HS-5 (cell line): ENCODE measurements around the gene DOCK9.
"Not testable (repeated sequence)": the region's sequence is repeated elsewhere in the genome, so short reads cannot be mapped to it uniquely, and the experiment has no call there.

Source experiments
- DNase-seq: peaks from one replicate; pipeline ENCODE4 v3.0.0-alpha.2; 2012; ENCODE audit warnings: low read depth

Gene DOCK9

DNA sequence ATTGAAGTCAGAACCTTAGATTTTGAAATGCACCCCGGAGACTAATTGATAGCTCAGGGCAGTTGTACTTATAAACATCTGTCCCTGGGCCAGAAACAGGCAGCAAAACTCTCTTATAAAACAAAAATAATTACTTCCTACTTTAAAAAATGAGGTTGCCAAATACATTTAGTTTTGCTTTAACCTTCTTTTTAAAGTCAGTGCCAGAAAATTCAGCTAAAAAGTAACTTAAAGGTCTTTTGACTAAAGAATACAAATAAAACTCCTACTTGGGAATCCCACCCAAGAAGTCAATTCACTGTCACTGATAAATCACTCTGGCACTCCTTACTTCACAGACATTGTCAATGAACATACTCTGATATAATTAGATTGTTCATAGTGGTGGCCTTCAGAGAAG lies 60.7 kb downstream of the DOCK9 start:
- DNase-seq, result no peak

DNA sequence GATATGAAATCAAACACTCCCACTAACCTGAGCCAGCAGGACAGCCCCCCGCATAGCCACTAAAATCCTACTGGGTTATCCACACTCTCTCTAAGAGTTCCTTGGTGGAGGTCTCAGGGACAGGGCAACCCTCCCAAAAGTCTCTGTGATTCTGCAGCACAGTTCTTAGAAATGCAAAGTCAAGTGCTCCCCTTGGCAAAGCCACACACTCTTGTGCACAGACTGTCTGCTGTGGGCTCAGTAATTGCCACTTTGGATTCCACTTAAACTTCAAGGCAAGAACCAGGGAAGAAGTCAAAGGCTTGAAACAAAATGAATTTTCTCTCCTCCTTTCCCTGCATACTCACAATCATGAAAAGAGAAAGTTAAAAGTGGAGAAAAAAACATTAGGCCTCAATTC lies 61.5 kb downstream of the DOCK9 start:
- no peak for DNase-seq

GRCh38 chr13:98915981-98916380 lies 61.9 kb downstream of the DOCK9 start:
- no peak for DNase-seq

DNA sequence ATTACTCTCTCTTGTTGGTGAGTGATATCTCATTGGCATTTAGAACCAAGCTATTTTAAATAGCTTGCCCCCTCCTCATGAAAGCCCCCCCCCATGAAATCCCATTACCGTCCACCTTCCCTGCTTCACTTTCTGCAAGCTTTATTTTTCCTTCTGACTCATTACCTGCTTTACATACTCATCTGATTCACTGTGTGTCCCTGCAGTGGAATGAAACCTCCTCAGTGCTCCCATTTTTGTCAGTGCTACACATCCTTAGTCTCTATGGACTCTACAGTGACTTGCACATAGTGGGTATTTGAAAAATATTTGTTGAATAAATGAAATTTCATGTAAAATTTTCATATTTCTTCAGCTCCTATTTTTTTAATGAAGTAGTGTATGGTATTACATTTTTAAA lies 62.3 kb downstream of the DOCK9 start:
- DNase-seq, result no peak

GRCh38 chr13:98913741-98914140 lies 64.1 kb downstream of the DOCK9 start:
- no peak for DNase-seq

- DNase-seq, result no peak
Observed at GRCh38 chr13:98912846-98913245, 65.0 kb downstream of the DOCK9 start.

DNA sequence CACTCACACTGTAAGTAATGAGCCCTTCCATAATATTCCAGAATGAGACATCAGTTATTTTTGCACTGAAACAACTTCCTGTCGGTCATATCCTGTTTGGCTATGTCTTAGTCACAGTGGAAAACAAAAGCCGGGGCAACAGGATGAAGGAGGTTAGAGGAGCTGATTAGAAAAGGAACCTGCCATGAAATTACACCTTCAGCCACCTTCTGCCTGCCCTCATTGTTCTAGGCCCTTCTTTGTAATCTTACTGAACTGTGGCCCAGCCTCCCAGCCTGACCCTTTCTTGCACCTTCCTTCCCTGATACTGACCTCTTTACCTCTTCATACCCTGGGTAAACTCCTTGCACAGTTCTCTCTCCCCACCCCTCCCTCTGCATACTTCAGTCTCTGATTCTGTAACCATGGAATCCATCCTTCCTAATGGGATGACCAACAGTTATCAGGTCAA lies 67.3 kb downstream of the DOCK9 start:
- DNase-seq, result no peak

DNA sequence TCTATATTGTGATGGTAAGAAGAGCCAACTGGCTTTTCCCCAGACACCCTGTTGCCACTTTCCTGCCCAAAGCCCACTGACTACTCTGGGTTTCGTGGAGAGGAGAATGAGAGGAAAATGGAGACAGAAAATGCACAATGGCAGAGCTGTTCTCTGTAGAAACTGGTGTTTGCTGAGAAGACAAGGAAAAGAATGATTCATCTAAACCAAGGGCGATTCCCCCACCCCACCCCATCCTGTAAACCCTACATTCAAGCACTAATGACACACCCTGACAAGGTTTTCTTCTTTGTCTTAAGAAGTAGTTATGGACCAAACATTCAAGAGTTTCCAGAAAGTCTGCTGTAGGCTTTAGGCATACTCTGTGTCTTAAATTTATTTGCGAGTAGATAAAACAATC lies 68.8 kb downstream of the DOCK9 start:
- no peak for DNase-seq

DNA sequence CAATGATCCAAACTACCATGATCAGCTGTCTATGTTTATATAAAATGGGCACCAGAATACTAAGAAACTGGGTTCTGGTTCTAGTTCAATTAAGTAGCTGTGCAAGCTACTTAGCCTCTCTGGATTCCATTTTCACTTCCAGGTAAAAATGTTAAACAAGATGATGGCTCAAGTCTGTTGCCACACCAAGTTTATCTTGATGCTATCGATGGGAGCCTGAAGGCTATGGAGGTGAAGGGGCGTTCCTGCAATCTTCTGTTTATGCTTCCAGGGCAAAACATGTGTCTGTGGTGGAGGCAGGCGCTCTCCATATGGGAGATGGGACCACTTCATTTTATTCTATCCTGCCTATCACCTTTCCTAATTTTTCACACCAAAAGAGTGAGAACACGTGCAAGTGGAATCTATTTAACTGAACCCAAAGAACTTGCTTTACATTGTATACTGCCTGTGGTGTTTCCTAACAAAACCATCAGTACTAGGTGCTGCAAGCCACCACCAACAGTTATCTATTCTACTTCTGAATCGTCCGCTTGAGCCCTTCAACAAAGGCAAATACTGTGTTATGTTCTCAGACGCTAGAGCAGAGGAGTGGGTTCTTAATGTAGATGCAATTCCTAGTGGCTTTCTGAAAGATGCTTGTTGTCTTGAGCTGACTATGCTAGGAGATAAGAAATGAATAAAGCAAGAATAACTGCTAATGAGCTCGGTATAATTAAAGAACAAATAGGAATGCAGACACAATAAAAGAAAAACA lies 70.9 kb downstream of the DOCK9 start:
- no peak for DNase-seq

GRCh38 chr13:98905199-98905598 lies 72.7 kb downstream of the DOCK9 start:
- DNase-seq, result no peak

- DNase-seq, result no peak
Observed at GRCh38 chr13:98900442-98900841, 77.4 kb downstream of the DOCK9 start.

DNA sequence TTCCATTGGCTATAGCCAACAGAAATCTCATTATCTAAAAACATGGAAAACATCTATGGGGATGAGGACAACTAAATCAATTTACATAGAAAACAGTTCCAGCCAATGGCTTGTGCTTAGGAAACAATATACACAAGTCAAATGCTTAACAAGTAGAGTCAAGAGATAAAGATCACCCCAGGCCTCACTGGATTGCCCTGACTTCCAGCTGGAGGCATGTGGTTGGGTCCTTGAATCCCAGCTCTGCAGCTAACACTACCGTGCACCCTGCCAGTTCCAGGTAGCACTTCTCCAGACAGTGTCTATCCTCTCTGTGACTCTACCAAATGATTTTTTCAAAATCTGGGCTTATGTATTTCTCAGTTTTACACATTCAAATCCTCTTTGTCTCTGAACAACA lies 80.2 kb downstream of the DOCK9 start:
- DNase-seq, result no peak

GRCh38 chr13:98896868-98897144 lies 81.1 kb downstream of the DOCK9 start:
- no peak for DNase-seq

DNA sequence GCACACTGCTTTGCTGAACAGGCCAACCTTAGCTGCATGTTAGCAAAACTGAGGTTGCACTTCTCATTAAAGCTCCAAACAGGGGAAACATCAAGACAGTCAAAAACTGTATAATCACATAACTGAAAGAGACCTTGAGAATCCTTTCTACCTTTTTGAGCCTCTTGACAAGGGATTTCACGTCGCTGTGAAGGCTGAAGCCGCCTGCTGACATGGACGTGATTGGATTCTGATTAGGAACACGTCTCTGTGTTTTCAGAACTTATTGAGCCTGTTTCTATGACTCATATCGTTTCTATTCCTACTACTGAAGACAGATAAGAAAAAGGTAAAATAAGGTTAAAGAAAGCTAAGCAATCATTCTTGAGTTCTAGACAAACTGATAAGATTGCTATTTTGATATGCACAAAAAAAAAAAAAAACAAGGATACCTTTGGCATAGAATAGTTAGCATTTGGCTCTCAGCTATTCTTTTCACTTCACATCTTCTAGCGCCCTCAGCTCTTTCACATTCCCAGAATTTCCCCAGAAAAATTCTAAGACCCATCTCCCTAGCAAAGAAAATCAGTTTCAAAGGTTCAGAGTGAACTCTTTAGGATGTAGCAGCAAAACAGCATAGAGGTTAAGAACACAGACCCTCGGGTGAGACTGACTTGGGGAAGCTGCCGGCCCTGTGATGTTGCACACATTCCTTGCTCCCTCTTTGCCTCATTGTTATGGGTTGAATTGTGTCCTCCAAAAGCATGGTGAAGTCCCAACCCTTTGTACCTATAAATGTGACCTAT lies 81.6 kb downstream of the DOCK9 start:
- no peak for DNase-seq

- DNase-seq, result not testable (repeated sequence)
Observed at GRCh38 chr13:98894814-98895213, 83.0 kb downstream of the DOCK9 start.

- no peak for DNase-seq
Observed at GRCh38 chr13:98893371-98893770, 84.5 kb downstream of the DOCK9 start.

- DNase-seq, result no peak
Observed at GRCh38 chr13:98892821-98893220, 85.0 kb downstream of the DOCK9 start.

- DNase-seq, result no peak
Observed at GRCh38 chr13:98892077-98892476, 85.8 kb downstream of the DOCK9 start.

- DNase-seq, result no peak
Observed at GRCh38 chr13:98890925-98891324, 86.9 kb downstream of the DOCK9 start.

DNA sequence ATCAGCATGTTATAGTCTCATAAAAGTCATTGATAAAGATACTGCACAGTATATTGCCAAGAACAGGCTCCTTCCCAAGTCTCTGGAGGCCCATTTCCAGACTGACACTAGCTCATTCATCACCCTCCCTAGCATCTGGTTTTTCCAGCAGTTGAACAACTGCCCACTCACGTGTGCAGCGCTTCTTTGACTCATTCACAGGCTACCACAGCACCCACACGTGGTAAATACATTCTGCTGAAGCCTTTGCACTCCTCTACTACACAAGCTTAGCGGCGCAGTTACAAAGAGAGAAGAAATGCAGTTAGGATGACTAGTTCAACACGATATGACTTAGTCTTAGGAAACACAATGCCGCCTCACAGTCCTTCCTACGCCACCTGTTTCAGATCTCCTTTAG lies 87.7 kb downstream of the DOCK9 start:
- DNase-seq, result peak; percentile 65

GRCh38 chr13:98889419-98890085 lies 88.3 kb downstream of the DOCK9 start:
- no peak for DNase-seq

DNA sequence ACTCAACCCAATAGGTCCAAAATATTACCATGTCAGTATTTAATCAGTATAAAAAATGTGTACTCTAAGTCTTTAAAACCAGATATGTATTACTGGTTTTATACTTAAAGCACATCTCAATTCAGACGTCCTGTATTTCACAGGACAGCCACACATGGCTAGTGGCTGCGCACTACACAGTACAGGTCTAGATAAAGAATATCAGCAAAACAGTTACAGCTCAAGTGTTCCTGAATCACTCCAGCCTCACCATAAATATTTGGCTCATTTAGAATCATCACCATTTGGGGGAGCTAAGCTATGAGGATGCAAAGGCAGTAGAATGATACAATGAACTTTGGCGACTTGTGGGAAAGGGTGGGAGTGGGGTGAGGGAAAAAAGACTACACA lies 89.0 kb downstream of the DOCK9 start:
- no peak for DNase-seq

- no peak for DNase-seq
Observed at GRCh38 chr13:98888222-98888889, 89.5 kb downstream of the DOCK9 start.
